Ectodermal cell (in vitro differentiated cells): Measurements from ENCODE around the gene FXR1.
"Not testable (repeated sequence)": the region's sequence is repeated elsewhere in the genome, so short reads cannot be mapped to it uniquely, and the experiment has no call there.

ENCODE experiments used
- H3K27ac ChIP-seq: 2 replicates; pipeline ENCODE4 v1.7.0; 2013; ENCODE audit warnings: mild to moderate bottlenecking, low read depth, low read length; ENCODE audit not compliant: insufficient read depth, poor library complexity, severe bottlenecking
- H3K27me3 ChIP-seq: 2 replicates; pipeline ENCODE4 v1.7.0; 2013; ENCODE audit warnings: mild to moderate bottlenecking, low read length; ENCODE audit not compliant: insufficient read depth, control insufficient read depth, poor library complexity, severe bottlenecking
- H3K36me3 ChIP-seq: one replicate; pipeline ENCODE4 v1.7.0; 2013; ENCODE audit warnings: low read length; ENCODE audit not compliant: control insufficient read depth, insufficient read depth
- H3K4me1 ChIP-seq: one replicate; pipeline ENCODE4 v1.7.0; 2013; ENCODE audit warnings: low read length; ENCODE audit not compliant: control insufficient read depth, insufficient read depth
- H3K4me3 ChIP-seq: 2 replicates; pipeline ENCODE4 v1.7.0; 2013; ENCODE audit warnings: low read depth, low read length, control low read depth; ENCODE audit not compliant: insufficient read depth
- H3K9me3 ChIP-seq: 2 replicates; pipeline ENCODE4 v1.7.0; 2013; ENCODE audit warnings: mild to moderate bottlenecking, low read length, moderate library complexity; ENCODE audit not compliant: control insufficient read depth
- whole genome bisulfite sequencing, 2 experiments: methylation state at CpG; one replicate each; pipeline ENCODE4 v1.1.7; 2013; ENCODE audit warnings: missing lambda C conversion rate in 2 of 2; 5-methylcytosine and 5-hydroxymethylcytosine counted together

FXR1 gene

GRCh38 chr3:180977498-180977897, 65.0 kb downstream of the FXR1 start:
- Histone ChIP-seq H3K9me3 (no peaks in the 10 kb centered on the region), H3K36me3 (no peaks in the 10 kb centered on the region), H3K27me3 (no peaks in the 10 kb centered on the region), H3K4me1 (no peaks in the 10 kb centered on the region), H3K27ac (no peak overlapping the region), H3K4me3 (no peak overlapping the region)

DNA sequence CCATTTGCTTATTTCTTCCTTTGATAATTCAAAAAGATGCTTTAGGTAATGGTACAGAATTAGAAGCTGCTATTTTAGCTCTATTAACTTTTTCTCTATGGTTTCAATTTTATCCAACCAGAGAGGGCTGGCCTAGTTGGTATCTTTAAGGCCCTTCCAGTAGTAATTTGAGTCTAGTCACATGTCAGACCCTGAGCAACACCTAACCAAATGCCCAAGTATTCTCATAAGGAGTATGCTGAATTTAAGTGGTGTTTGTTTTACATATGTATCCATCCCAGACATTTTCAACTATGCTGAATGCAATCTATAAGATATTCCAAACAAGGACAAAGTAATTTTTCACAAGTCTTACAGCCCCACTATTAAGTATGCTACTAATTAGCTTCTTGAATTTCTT, 67.5 kb downstream of the FXR1 start:
- Histone ChIP-seq H3K4me1 (no peaks in the 10 kb centered on the region), H3K4me3 (no peak overlapping the region), H3K27me3 (no peaks in the 10 kb centered on the region), H3K9me3 (no peaks in the 10 kb centered on the region), H3K36me3 (no peaks in the 10 kb centered on the region), H3K27ac (no peak overlapping the region)

DNA sequence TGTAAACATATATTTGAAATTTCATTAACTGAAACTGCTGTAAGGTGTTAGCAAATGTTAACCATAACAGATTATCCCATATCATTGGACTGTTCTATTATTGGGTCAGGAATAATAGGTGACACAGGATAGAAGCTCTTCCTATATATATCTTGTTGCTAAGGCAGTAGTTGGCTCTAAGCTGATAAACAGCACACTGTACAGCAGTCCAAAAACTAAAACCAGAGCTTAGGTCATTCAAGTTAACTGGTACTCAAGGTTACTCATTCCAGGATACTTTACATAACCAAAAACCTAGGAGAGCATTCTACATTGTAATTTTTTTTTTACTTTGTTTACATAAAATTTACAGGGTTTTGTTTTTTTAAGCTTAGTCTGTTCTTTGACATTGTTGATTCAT, 68.1 kb downstream of the FXR1 start:
- Histone ChIP-seq H3K27me3 (no peaks in the 10 kb centered on the region), H3K27ac (no peak overlapping the region), H3K9me3 (no peaks in the 10 kb centered on the region), H3K36me3 (no peaks in the 10 kb centered on the region), H3K4me1 (no peaks in the 10 kb centered on the region), H3K4me3 (no peak overlapping the region)

DNA sequence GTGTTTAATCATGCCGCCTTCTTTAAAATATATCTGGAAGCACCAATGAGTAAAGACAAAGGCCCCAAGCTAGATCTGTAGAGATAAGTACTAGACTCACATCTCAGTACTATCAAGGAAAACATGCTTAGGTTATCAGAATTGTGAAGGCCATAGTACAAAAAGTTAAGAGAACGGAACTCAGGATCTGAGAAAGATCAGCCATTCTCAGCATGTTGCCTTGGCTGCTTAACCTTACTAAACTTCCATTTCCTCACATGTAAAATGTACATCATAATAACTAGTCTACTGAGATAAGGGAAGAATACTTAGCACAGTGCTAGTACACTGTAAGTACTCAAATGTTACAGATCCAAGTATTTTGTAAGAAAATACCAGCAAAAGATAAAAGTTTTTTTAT, 69.4 kb downstream of the FXR1 start:
- no peak overlapping the region for H3K27ac ChIP-seq
- H3K27me3 ChIP-seq, result no peaks in the 10 kb centered on the region
- no peaks in the 10 kb centered on the region for H3K4me1 ChIP-seq
- WGBS, 2 experiments, result 94 to 100% methylated on average over 2 of the region's 2 CpGs
- H3K36me3 ChIP-seq, result no peaks in the 10 kb centered on the region
- H3K9me3 ChIP-seq, result no peaks in the 10 kb centered on the region
- no peak overlapping the region for H3K4me3 ChIP-seq

DNA sequence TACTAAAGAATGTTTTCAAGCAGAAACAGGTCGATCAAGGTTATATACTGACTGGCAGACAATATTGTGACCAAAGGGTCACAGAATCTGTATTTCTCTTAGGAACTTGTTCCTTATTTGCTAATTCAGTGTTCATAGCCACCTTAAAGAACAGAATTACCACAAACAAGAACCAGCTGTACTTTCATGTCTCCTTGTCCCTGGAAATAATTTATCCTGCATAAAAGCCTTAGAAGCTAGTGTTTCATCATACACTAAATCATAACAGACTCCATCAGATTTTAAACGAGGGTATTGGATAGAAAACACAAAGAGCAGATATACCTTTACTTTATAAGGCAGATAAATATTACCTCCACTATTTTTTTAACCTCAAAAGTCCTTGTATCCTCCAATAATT, 70.7 kb downstream of the FXR1 start:
- 91 to 94% methylated on average over 2 of the region's 2 CpGs for WGBS, 2 experiments
- no peaks in the 10 kb centered on the region for H3K4me1 ChIP-seq
- no peak overlapping the region for H3K4me3 ChIP-seq
- H3K27me3 ChIP-seq, result no peaks in the 10 kb centered on the region
- no peaks in the 10 kb centered on the region for H3K9me3 ChIP-seq
- H3K27ac ChIP-seq, result no peak overlapping the region
- peaks cover 5% of the 10 kb centered on the region for H3K36me3 ChIP-seq

DNA sequence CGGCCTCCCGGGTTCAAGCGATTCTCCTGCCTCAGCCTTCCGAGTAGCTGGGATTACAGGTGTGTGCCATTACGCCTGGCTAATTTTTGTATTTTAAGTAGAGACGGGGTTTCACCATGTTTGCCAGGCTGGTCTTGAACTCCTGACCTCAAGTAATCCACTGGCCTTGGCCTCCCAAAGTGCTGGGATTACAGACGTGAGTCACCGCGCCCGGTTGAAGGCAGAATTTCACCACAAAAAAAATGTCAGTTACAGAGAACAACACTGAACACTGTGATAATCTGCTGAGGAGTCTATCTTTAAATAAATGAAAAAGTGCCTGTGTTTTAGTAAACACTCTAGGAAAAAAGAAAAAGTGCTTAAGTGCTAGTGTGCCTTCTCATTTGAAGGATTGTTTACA, 73.9 kb downstream of the FXR1 start:
- H3K4me1 ChIP-seq, H3K27me3 ChIP-seq, H3K27ac ChIP-seq, H3K4me3 ChIP-seq, H3K9me3 ChIP-seq, H3K36me3 ChIP-seq: not testable (repeated sequence)
- 92 to 93% methylated on average over 10 of the region's 10 CpGs for WGBS, 2 experiments

DNA sequence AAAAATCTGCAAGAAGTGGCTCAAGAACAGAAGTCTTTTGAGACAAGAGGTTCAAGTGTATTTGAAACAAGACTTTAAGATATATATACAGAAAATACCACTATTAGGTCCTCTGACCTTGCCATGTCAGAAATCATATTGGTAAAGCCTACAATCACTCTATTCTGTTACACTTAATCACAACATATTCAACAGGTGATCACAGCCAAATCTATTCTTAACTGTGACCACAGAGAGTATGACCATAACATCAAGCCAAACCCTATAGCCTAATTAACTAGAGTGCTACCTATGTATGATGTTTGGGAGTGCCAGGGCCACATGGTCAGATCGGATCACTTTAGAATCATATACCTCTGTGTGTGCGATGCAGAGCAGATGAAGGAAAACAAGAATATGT, 74.9 kb downstream of the FXR1 start:
- no peak overlapping the region for H3K27ac ChIP-seq
- no peak overlapping the region for H3K4me3 ChIP-seq
- H3K4me1 ChIP-seq, result no peaks in the 10 kb centered on the region
- H3K27me3 ChIP-seq, result no peaks in the 10 kb centered on the region
- H3K36me3 ChIP-seq, result peaks cover 5% of the 10 kb centered on the region
- 92 to 100% methylated on average over 2 of the region's 2 CpGs for WGBS, 2 experiments
- no peaks in the 10 kb centered on the region for H3K9me3 ChIP-seq

- Histone ChIP-seq H3K27me3 (no peaks in the 10 kb centered on the region), H3K4me1 (no peaks in the 10 kb centered on the region), H3K36me3 (peaks cover 5% of the 10 kb centered on the region), H3K4me3 (peak within 1 kb of the TSS; percentile 88), H3K9me3 (no peaks in the 10 kb centered on the region), H3K27ac (peak within 1 kb of the TSS; percentile 51)
- 1 to 3% methylated on average over 41 to 43 of the region's 43 CpGs for WGBS, 2 experiments
Observed at GRCh38 chr3:180989291-180990163, 77.1 kb downstream of the FXR1 start, which contains the start of gene DNAJC19. Gene DNAJC19 (minus strand): TSS chr3:180989736. CDS start chr3:180989602, 134 bp downstream.

DNA sequence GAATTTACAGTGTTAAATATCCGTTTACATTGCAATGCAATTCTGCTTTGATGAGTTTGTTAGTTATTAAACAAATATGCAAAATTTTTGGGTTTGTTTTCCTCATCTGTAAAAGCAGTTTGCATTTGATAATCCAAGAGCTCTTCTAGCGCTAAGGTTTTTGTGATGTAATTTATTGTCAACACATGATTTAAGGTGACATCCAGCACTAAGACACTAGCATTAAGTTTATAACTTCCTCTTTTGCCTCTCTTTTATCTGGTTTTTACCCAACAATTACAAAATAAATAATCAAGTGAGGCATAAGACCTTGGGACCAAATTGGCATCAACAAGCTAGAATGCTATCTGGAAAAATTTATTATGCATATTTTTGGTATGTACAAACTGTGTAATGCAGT, 78.0 kb downstream of the FXR1 start:
- no peak overlapping the region for H3K27ac ChIP-seq
- H3K36me3 ChIP-seq, result peaks cover 5% of the 10 kb centered on the region
- H3K9me3 ChIP-seq, result no peaks in the 10 kb centered on the region
- 69% methylated on average over 2 of the region's 2 CpGs; no CpG with 5 or more reads in 1 of the 2 experiments for WGBS, 2 experiments
- H3K4me1 ChIP-seq, result no peaks in the 10 kb centered on the region
- no peaks in the 10 kb centered on the region for H3K27me3 ChIP-seq
- H3K4me3 ChIP-seq, result no peak overlapping the region

GRCh38 chr3:180996415-180996932, 84.0 kb downstream of the FXR1 start:
- H3K4me1 ChIP-seq, result no peaks in the 10 kb centered on the region
- no peak overlapping the region for H3K4me3 ChIP-seq
- no peaks in the 10 kb centered on the region for H3K36me3 ChIP-seq
- H3K27ac ChIP-seq, result no peak overlapping the region
- H3K27me3 ChIP-seq, result no peaks in the 10 kb centered on the region
- 91 to 92% methylated on average over 2 of the region's 2 CpGs for WGBS, 2 experiments
- H3K9me3 ChIP-seq, result no peaks in the 10 kb centered on the region
